Stimulated activated CD8-positive, alpha-beta memory T cell treated with anti-CD3 and anti-CD28 coated beads, Interleukin-12 subunit alpha, Interleukin-12 subunit beta, amount 100 ng/mL, for 24 hours (primary cell): ENCODE data around the gene MAGI1.

Source experiments
- DNase-seq: peaks from one replicate; pipeline ENCODE4 v3.0.0-alpha.2; 2020; ENCODE audit errors: extremely low read depth

Gene MAGI1

DNA sequence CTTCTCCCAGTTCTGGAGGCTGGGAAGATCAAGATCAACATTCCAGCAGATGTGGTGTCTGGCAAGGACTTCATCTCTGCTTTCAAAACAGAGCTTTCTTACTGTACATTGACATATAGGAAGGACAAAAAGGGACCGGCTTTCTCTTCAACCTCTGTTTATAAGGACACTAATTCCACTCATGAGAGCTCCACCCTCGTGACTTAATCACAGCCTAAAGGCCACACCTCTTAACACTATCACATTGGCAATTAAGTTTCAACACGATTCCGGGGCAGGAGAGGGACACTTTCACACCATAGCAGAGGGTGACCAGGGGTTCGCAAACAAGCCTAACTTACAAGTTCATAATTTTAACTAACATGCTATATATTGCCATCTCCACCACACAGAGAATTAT lies 231.5 kb downstream of the MAGI1 start:
- no peak for DNase-seq

DNA sequence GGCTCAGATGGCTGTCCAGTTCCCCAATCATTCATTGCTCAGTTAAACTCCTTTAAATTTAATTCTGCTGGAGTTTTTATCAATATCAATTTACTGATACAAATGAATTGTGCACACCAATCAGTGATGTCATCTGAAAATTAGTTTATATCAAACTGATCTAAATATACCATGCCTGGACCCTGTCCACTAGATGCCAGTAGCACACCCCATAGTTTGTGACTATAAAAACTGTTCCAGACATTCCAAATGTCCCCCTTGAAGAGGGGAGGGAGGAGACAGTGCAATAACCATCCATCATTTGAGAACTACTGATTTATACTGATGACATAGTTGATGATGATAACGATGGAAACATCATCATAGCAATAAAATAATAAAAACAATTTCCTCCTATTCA lies 232.1 kb downstream of the MAGI1 start:
- no peak for DNase-seq

DNA sequence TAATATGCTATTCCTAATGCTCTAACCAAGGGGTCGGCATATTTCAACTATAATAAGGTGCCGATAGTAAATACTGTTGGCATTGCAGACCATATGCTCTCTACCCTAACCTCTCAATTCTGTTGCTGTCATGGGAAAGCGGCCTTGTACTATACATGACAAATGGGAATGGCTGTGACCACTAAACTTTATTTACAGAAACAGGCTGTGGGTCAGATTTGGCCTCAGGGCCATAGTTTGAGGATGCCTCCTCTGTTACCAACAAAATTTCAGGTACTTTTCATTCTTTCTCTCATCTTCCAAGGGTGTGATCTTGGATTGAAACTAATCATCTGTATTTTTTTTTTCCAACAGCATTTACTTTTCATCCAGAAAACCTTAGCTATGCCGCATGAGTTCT lies 242.0 kb downstream of the MAGI1 start:
- DNase-seq, result no peak

DNA sequence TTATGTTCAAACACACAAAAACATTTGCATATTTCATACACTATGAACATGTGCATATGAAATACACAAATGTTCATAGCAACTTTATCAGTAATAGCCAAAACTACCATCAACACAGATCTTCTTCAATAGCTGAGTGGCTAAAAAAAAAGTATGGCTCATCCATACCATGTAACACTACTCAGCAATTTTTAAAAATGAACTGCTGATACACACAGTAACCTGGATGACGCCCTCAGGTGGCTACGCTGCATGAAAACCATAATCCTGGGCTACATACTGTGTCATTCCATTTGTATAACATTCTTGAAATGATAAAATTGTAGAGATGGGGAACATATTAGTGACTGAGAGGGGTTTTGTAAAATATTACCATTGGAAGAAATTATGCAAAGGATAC lies 243.6 kb downstream of the MAGI1 start:
- no peak for DNase-seq

DNA sequence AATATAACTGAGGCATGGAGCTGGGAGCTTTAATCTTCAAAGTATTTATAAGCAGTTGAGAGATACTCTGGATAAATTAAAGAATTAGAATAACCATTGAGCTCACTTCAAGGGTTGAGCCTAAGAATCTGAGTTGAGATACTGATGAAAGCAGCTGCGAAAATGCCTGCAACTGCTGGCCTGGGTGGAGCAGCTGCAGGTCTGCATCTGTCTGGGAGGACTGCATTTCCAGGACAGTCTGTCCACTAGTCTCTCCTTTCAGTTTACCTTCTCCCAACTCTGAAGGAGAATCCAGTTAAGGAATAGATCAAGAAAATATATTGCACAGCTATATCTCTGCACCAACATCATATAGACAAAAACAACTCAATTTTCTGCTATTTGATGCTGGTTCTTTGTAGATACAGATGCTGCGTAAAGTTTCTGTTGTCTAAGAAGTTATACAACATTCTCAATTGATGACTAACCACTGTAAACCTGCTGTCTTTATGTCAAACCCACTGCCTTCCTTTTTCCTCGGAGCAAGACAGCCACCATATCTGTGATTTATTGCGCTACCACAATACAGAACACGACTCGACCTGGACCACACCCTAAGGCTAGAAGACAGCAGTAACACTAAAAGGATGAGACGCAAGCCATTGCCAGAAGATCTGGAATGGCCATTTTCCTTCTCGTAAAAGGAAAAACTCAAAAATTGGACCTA lies 245.1 kb downstream of the MAGI1 start:
- DNase-seq, result no peak

DNA sequence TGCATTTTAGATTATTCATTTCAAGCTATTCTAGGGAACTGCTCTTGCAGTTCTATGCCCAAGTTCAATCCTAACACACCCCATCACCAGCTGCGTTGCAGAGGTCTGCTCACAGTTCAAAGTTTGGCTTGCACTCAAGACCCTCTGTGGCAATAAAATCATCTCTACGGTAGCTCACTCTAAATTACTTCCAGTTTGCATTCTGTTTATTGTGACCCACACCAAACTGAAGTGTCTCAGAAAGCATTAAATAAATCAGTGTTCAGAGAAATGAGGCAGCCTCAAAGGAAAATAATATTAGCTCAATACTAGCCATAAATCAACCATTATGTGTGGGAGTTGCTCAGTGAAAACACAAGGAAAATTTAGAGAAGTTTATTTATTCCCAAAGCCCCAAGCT lies 250.3 kb downstream of the MAGI1 start:
- no peak for DNase-seq

DNA sequence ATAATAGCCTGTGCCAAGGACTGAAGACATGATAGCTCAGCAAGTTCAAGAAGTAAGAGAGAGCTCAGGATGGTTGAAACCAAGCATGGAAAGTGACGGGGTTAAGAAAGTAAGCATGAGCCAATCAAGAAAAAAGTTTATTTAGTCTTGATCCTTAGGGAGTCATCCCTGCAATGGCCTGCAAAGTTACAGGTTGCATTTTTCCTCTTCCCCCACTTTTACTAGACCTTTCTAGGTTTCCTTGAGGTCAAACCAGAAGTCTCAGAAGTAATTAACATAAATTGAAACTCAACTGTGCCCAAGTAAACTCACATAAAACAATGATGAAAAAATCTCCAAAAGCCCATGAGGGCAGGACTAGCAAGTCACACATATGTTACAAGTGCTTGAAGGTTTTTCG lies 250.9 kb downstream of the MAGI1 start:
- DNase-seq, result no peak

DNA sequence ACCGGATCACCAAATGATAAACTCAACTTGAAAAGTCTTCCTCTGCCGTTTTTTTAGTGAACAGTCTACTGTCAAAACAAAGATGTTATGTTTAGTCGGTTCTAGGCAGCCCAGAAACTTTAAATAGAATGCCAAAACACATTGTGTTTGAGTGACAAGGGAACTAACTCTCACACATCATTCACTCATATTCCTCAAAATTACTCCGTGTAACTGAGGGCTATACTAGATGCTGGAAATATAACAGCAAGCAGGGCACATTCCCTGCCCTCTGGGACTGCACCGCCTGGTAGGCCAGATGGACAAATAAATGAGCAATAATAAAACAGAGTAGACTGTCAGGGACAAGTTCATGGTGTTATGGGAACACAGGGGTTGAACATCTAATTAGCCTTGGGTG lies 251.4 kb downstream of the MAGI1 start:
- DNase-seq, result no peak

DNA sequence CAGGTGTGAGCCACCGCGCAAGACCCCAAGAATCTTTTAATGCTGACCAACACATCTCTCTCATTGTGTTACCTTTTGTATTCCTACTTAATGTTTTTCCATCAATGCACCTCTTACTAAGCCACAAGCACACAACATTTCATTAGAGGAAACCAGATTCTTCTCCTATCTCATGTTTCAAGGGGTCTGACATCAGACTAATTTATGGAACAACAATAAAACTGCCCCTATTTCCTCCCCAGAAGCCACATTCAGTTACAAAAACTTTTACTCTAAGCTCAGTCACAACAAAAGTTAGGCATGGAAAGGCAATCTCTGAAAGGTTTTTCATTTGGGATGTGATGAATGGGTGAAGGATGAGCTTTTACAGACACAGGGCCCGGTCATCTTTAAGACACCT lies 251.8 kb downstream of the MAGI1 start:
- no peak for DNase-seq

DNA sequence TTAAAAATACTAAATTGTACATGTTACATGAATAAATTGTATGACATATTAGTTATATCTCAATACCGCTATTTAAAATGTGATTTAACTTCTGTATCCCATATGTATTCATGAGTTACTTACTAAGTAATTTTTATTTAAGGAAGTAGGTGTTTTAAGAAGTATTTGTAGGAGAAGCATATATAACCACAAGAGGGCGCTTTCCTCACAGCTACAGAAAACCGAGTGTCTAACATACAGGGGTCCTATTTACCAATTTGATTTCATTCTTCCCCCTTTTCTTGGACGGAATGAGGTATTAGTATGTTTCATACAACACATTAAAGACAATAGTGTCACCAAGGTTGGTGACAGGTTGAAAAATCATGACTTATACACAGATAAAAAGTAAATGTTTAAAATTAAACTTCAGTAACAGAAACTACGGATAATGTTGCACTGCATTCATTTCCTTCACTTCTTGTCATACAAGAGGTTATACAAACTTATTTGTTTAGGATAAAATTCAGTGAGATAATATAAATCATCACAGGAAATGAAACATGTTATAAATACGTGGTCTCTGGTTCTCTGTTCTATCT lies 253.6 kb downstream of the MAGI1 start:
- DNase-seq, result no peak

DNA sequence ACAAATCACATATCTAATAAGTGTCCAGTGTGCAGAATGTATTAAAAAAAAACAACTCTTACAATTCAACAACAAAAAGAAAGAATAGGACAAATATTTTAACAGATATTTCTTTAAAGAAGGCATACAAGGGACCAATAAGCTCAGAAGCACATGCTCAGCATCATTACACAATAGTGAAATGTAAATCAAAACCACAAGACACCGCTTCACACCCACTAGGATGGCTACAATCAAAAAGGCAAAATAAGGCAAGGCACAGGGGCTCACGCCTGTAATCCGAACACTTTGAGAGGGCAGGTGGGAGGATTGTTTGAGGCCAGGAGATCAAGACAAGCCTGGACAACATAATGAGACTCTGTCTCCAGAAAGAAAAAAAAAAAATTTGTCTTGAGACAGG lies 255.6 kb downstream of the MAGI1 start:
- DNase-seq, result no peak

DNA sequence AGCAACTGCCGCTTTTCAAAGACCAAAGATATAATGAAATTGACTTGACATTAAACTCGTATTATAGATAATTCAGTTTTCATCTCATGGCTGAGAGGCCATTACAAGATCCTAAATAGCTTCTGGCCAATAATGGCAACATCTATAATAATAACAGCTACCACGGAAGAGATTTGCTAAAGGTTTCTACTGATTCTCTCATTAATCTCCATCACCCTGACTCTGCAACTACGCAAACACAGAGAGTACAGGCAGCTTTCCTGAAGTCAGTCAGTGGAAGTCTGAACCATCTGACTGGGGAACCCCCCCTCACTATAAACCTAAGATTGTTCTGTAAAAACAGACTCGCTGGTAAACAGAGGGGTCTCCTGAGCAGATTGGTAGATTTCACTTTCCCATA lies 257.1 kb downstream of the MAGI1 start:
- no peak for DNase-seq

DNA sequence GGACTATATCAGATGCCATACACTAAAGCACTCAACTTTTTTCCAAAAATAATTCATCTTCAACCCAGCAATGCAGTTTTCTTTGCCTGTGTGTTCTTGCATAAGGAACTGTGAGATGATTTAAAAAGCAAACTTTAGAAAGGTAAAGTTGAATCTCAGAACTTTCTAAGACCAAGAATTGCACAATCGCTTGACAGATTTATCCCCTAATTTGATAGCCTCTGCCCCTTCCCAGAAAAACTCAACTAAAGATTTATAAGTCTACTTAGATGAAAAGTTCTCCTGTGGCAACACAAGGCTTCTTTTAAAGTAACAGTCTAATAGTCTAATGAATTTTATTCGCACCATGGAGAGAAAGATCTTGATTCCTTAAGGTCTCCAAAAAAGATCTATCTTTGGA lies 259.3 kb downstream of the MAGI1 start:
- DNase-seq, result no peak

DNA sequence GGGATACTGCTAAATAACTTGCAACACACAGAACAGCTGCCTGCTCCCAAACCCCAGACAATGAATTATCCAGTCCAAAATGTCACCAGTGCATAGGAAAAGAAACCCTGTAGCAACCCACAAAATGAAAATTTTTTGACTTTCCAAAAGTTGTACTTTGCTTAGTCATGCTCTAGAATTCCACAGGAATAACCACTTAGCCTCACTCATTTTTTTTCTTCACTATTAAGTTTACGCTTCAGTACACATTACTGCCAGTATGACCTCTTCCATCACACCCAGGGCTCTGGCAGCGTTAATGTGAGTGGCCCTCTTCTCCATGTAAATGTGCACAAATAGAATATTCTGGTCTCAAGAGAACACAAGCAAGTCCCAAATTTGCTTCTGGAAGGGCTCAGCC lies 259.8 kb downstream of the MAGI1 start:
- DNase-seq, result no peak

DNA sequence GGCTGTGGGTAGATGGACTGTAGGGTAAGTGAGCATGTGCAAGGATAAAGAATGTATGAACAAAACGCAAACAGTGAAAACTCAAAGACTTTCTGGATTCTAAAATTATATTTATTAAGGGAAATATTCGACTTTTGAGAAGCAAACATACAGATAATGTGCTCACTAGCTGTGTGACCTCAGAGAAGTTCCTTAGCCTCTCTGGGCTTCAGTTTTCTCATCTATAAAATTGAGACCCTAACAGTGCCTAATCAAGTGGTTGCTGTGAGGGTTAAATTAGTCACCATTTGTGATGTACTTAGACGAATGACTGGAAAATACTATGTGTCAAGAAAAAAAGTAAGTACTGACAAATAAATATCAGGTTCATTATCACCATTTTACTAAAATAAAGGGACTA lies 261.7 kb downstream of the MAGI1 start:
- DNase-seq, result no peak

DNA sequence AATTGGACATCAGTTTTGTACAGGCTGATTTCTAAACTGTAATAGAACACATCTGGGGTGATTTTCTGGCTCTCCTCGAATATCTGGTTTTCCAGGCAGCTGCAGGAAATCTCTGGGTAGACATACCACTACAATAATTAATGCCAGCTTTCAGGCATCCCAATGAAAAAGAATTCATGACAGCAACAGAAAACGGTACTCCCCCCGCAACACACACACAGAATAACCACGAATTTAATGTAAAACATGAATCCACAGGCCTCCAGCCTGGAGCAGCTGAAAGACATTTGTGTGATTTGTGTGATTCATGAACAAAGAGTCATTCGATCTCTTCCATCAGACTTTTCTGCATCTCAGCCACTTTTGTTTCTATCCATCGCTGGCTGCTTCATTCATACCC lies 262.2 kb downstream of the MAGI1 start:
- DNase-seq, result no peak

DNA sequence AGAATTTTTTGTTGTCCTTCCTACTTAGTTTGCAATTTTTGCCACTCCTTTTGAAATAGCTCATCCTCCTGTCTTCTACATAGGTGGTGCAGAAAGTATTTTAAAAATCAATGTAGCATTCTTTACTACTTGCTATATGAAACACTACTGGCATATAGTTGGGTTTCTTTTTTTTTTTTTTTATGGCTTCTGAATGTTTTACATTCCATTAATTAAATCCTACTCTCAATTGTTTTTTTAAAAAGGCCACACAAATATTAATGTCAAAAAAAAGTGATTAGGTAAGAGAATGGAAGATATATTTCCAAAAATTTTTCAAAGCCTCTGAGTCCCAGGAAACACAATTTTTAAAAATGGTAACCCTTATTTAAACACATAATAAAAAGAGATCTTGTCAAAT lies 262.6 kb downstream of the MAGI1 start:
- DNase-seq, result no peak

DNA sequence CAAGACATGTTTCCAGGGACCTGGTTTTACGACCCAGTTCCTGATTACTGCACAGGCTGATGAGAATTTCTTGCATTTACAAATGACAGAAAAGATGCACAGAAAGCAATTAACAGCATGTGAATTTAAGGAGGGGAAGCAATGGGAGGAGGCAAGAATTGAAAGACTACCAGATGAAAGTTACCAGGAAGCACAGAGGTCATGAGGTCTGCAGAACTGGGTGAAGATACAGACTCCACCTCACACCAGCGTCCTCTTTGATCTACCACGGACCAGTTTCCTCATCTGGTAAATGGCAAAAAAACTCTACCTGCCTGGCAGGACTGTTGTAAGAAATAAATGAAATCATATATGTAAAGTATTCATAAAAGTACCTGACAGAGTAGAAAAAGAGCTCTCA lies 266.0 kb downstream of the MAGI1 start:
- DNase-seq, result no peak

DNA sequence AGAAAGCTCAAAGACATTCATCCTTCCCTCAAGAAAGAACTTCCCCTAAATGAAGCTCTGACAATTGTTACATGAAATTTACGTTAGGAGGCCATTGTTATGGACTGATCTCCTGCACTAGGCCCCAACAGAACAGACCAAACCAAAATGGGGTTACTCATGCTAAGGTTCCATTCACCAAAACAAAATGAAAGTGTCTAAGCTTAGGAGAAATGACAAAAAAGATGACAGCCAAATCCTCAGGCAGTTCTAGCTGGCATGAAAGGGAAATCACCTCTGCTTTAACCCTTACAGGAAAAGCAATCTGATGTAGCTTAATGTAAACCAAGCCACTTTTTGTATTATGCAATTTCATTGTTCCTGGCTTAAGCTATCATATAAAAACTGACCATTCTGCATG lies 271.2 kb downstream of the MAGI1 start:
- DNase-seq, result no peak

DNA sequence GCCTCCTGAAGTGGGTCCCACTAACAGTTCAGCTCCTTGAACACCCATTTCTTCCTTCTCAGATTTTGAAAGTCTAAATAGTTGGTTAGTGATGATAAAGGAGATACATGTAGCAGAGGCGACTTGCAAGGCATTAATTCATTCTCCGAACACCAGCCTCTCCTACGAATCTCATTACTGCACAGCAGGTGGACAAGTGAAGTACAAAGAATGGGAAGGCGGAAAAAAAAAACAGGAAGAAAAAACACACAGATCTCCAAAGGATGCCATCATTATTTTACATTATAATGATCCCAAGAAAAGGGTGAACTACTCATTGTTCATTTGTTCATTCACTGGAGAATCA lies 276.5 kb downstream of the MAGI1 start:
- DNase-seq, result no peak

DNA sequence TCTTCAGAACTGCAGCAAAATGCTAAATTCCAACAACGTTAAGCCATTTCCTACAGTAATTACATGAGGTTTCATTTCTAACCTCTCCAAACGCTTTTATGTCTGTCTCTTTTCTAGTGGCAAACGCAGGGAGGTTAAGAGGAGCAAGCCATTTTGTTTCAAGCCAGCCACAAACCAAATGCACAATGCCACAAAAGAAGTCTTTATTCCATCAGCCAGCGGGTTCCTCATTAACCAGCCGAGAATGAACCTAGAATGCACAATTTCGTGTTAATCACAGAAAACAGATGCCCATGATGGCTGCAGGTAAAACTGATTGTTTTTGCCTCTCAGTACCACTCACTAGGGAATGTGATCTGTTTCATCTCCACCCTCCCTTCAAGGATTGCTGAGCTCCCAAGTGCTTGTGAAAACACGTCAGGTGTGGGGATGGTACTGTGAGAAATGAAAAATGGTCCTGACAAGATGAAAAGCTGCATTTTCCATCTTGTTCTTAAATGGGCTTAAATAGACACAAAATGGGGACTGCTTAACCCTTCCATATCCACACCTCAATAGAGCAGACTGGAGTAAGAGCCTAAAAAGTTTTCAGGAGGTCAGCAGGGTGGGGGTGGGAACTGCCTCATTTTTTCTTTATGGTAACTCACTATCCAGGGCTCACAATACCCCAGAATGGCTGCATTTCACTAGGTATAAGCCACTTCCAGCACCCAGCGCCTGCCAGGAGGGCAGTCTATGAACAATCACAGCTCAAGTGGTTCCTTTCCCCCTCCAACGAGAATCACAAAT lies 277.1 kb downstream of the MAGI1 start:
- DNase-seq, result no peak

DNA sequence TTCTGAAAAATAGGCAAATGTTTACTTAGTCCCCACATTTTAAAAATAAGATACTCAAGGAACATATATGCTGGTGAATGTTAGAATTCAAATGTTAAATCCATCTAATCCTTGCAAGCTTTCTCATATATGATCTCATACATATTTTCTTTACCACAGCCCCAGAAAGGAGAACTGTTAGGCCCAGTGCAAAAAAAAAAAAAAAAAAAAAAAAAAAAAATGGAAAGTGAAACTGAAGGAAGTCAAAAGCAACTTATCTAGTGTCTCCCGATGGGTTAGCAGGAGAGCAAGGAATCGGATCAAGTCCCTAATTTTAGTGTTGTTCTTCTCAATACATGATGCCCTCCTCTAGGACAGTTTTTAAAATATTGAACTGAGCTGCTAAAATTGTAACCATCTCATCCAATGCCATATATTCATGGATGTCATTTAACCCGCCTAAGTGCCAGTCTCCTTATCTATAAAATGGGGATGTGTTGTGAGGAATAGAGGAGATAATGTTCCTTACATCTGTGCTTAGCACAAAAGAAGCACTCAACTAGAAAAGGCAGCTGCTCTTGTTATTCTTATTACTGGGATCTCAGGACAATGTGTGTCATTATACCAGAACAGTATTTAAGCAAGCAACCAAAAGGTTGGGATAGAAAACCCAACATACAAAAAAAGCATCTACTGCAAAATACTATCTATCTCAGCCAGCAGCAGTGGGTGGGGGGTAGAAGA lies 279.7 kb downstream of the MAGI1 start:
- no peak for DNase-seq

DNA sequence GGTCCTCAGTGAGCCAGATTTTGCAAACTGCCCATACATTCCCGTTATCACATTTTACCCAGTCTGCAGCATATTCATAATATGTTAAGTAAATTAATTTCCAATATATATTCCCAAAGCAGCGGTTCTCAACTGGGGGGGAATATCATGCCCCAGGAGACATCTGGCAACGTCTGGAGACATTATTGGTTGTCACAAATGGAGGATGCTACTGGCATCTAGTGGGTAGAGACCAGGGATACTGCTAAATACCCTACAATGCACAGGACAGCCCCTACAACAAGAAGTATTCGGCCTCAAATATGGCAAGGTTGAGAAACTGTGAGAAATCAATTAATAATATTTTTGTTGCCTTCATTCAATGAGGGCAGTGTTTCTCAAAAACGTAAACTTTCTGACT lies 280.3 kb downstream of the MAGI1 start:
- DNase-seq, result no peak
